ENCODE data around the gene IL27RA. TPM values are rescaled to one million over a fixed set of nuclear protein-coding genes. Genes with fewer than 3 reads are reported as not detected.
A peak's percentile ranks its signal among the peaks of the same experiment; 100 is the strongest.

IL27RA gene
- total and polyA plus RNA-seq, 2 experiments from 2014 or later, result 7.7 to 11.4 TPM

DNA sequence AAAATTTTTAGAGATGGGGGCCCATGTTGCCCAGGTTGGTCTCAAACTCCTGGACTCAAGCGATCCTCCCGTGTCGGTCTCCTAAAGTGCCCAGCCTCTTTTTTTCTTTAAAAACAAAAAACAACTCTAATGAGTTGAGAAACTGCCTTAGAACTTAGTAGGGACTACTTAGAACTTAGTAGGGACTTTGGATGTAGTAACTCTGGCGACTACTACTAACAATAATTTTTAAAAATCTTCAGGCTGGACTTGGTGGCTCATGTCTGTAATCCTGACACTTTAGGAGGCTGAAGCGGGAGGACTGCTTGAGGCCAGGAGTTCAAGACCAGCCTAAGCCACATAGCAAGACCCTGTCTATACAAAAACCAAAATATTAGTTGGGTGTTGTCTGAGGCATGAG is 54.5 kb downstream of the IL27RA start (continued):
- TF ChIP-seq NANOG (IDR thresholded peaks at IDR 0.05; ENCODE audit: borderline replicate concordance) (no peak), ZNF114 (CRISPR knock-in tag; IDR thresholded peaks at IDR 0.05) (no peak), ZNF331 (CRISPR knock-in tag; IDR thresholded peaks at IDR 0.05; ENCODE audit: low read depth) (no peak), CREB1 (CRISPR knock-in tag; IDR thresholded peaks at IDR 0.05; ENCODE audit: low read depth) (no peak), EZH2 (IDR thresholded peaks at IDR 0.05; ENCODE audit: low read depth, unreplicated experiment) (no peak), STAT1 (IDR thresholded peaks at IDR 0.05; ENCODE audit: unreplicated experiment) (no peak), CTCF (conservative IDR thresholded peaks at IDR 0.05; ENCODE audit: low read depth in 2 of 2) (no peak), ETS1 (IDR thresholded peaks at IDR 0.05) (no peak)
- TF ChIP-seq, protein P1, sequence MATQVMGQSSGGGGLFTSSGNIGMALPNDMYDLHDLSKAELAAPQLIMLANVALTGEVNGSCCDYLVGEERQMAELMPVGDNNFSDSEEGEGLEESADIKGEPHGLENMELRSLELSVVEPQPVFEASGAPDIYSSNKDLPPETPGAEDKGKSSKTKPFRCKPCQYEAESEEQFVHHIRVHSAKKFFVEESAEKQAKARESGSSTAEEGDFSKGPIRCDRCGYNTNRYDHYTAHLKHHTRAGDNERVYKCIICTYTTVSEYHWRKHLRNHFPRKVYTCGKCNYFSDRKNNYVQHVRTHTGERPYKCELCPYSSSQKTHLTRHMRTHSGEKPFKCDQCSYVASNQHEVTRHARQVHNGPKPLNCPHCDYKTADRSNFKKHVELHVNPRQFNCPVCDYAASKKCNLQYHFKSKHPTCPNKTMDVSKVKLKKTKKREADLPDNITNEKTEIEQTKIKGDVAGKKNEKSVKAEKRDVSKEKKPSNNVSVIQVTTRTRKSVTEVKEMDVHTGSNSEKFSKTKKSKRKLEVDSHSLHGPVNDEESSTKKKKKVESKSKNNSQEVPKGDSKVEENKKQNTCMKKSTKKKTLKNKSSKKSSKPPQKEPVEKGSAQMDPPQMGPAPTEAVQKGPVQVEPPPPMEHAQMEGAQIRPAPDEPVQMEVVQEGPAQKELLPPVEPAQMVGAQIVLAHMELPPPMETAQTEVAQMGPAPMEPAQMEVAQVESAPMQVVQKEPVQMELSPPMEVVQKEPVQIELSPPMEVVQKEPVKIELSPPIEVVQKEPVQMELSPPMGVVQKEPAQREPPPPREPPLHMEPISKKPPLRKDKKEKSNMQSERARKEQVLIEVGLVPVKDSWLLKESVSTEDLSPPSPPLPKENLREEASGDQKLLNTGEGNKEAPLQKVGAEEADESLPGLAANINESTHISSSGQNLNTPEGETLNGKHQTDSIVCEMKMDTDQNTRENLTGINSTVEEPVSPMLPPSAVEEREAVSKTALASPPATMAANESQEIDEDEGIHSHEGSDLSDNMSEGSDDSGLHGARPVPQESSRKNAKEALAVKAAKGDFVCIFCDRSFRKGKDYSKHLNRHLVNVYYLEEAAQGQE (IDR thresholded peaks at IDR 0.05; ENCODE audit: unreplicated experiment), result no peak

GRCh38 chr19:14088634-14089411 is 57.3 kb downstream of the IL27RA start:
- Mint-ChIP-seq H3K27ac (no peak overlapping the region), H3K9me3 (peaks cover 9% of the 10 kb centered on the region), H3K27me3 (ENCODE audit: insufficient read depth, low read depth, poor library complexity) (peaks cover 25% of the 10 kb centered on the region), H3K4me1 (peaks cover 15% of the 10 kb centered on the region), H3K36me3 (ENCODE audit: low read depth) (peaks cover 23% of the 10 kb centered on the region), H3K4me3 (peak overlapping the region; percentile 75)
- no peak overlapping the region for H3K27ac ChIP-seq (ENCODE audit: low read depth)
- H3K4me1 ChIP-seq (ENCODE audit: insufficient read depth), result peaks cover 12% of the 10 kb centered on the region
- H3K4me3 ChIP-seq, result peak overlapping the region; percentile 56
- peaks cover 30% of the 10 kb centered on the region for H3F3A ChIP-seq (replicated peaks; ENCODE audit: low read depth)
- peaks cover 9% of the 10 kb centered on the region; the same call in 1 of the 2 replicates for H3K36me3 ChIP-seq (ENCODE audit: insufficient read depth)
- DNase-seq (ENCODE audit: low spot score) (no peak), ATAC-seq (no peak)
- H3K79me2 ChIP-seq (replicated peaks; ENCODE audit: insufficient read depth), result no peaks in the 10 kb centered on the region
- H3K9me2 ChIP-seq (ENCODE audit: insufficient read depth), result no peaks in the 10 kb centered on the region
- 0 out of 2 replicates have a peak, but pooled peaks cover 6% of the 10 kb centered on the region for H4K20me1 ChIP-seq (replicated peaks; ENCODE audit: insufficient read depth)
- peaks cover 42% of the 10 kb centered on the region for H3K27me3 ChIP-seq (ENCODE audit: insufficient read depth)
- H2AFZ ChIP-seq, result no peak overlapping the region
- H3K4me2 ChIP-seq, result peak overlapping the region; percentile 72
- TF ChIP-seq POLR2AphosphoS5 (IDR thresholded peaks at IDR 0.05; ENCODE audit: low read depth) (no peak), STAT1 (IDR thresholded peaks at IDR 0.05; ENCODE audit: unreplicated experiment) (no peak), ETS1 (IDR thresholded peaks at IDR 0.05) (no peak), CREB1 (CRISPR knock-in tag; IDR thresholded peaks at IDR 0.05; ENCODE audit: low read depth) (no peak), NANOG (IDR thresholded peaks at IDR 0.05; ENCODE audit: borderline replicate concordance) (no peak), EZH2phosphoT487 (IDR thresholded peaks at IDR 0.05; ENCODE audit: unreplicated experiment) (no peak), CTCF (conservative IDR thresholded peaks at IDR 0.05; ENCODE audit: low read depth in 2 of 2) (no peak), ZNF331 (CRISPR knock-in tag; IDR thresholded peaks at IDR 0.05; ENCODE audit: low read depth) (no peak)

Data from GM23338 (cell line).